OCI-M2 (cell line): ENCODE results near the gene TFB2M.
"Not testable (repeated sequence)": the region's sequence is repeated elsewhere in the genome, so short reads cannot be mapped to it uniquely, and the experiment has no call there.

Source experiments
- DNase-seq: peaks from one replicate; lab custom pipeline; 2025; ENCODE audit not compliant: unreplicated experiment; lab: John Stamatoyannopoulos, UW

TFB2M gene

GRCh38 chr1:246583448-246584185 lies 17.6 kb upstream of the TFB2M start:
- no peak for DNase-seq

GRCh38 chr1:246583056-246583440 lies 17.0 kb upstream of the TFB2M start:
- DNase-seq, result no peak

GRCh38 chr1:246582301-246583055 lies 16.4 kb upstream of the TFB2M start:
- DNase-seq, result no peak

- DNase-seq, result no peak
Observed at GRCh38 chr1:246580497-246581370, 14.7 kb upstream of the TFB2M start.

GRCh38 chr1:246579818-246580217 lies 13.8 kb upstream of the TFB2M start:
- DNase-seq, result no peak

- DNase-seq, result no peak
Observed at GRCh38 chr1:246577720-246578106, 11.7 kb upstream of the TFB2M start.

GRCh38 chr1:246577082-246577719 lies 11.1 kb upstream of the TFB2M start:
- no peak for DNase-seq

- no peak for DNase-seq
Observed at GRCh38 chr1:246576709-246577032, 10.6 kb upstream of the TFB2M start.

- DNase-seq, result no peak
Observed at GRCh38 chr1:246573491-246573890, 7.4 kb upstream of the TFB2M start.

- DNase-seq, result no peak
Observed at GRCh38 chr1:246572785-246573184, 6.7 kb upstream of the TFB2M start.

- no peak for DNase-seq
Observed at GRCh38 chr1:246571953-246572352, 5.9 kb upstream of the TFB2M start.

- DNase-seq, result not testable (repeated sequence)
Observed at GRCh38 chr1:246571309-246571708, 5.2 kb upstream of the TFB2M start.

GRCh38 chr1:246569248-246570238 lies 3.5 kb upstream of the TFB2M start:
- no peak for DNase-seq

GRCh38 chr1:246567646-246568235 lies 1.7 kb upstream of the TFB2M start:
- no peak for DNase-seq

- DNase-seq, result no peak
Observed at GRCh38 chr1:246566813-246567645, 968 bp upstream of the TFB2M start.

GRCh38 chr1:246565751-246566127 lies 322 bp downstream of the TFB2M start:
- no peak for DNase-seq

- no peak for DNase-seq
Observed at GRCh38 chr1:246564839-246565750, 966 bp downstream of the TFB2M start.

- DNase-seq, result not testable (repeated sequence)
Observed at GRCh38 chr1:246560833-246561232, 5.2 kb downstream of the TFB2M start.
